GM13976 (cell line): Measurements from ENCODE around the gene HSPBAP1.

Source experiments
- DNase-seq: peaks from one replicate; pipeline ENCODE4 v3.0.0; 2012; ENCODE audit warnings: low spot score
- CTCF ChIP-seq: IDR thresholded peaks from 2 replicates; pipeline ENCODE4 v1.5.1; 2012; ENCODE audit warnings: borderline replicate concordance, mild to moderate bottlenecking; ENCODE audit not compliant: insufficient read depth; ENCODE audit errors: extremely low read depth, missing control alignments, control extremely low read depth
- in situ Hi-C: fragments of 300-500 bp; cut with MboI; formaldehyde crosslinking; loops from one replicate; pipeline ENCODE4 v1.12.0; 2022; ENCODE audit warnings: low sequenced_read_pairs, mixed read lengths, inconsistent platforms; ENCODE audit not compliant: unreplicated experiment

HSPBAP1 gene

DNA sequence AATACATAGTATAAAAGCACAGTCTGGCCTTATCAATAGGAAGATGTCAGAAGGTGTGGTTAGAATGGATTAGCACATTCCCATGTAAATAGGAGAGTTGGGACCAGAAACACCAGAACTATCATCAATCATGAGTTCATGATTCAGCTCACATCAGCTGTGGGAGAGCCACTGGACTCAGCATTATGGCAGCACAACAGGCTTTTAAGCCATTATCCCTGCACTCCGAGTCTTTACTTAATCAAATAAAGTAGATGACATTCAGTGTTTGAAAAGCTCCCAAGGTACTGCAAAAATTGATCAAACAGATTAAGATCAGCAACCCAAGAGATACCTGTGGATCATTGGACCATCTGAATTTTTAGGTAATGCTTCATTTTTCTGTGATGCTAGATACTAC, 88.3 kb downstream of the HSPBAP1 start:
- in situ Hi-C loops = no loop called here
- no peak for TF ChIP-seq CTCF
- no peak for DNase-seq

- in situ Hi-C loops = no loop called here
- no peak for TF ChIP-seq CTCF
Measured at GRCh38 chr3:122700193-122700592, 93.4 kb downstream of the HSPBAP1 start.

DNA sequence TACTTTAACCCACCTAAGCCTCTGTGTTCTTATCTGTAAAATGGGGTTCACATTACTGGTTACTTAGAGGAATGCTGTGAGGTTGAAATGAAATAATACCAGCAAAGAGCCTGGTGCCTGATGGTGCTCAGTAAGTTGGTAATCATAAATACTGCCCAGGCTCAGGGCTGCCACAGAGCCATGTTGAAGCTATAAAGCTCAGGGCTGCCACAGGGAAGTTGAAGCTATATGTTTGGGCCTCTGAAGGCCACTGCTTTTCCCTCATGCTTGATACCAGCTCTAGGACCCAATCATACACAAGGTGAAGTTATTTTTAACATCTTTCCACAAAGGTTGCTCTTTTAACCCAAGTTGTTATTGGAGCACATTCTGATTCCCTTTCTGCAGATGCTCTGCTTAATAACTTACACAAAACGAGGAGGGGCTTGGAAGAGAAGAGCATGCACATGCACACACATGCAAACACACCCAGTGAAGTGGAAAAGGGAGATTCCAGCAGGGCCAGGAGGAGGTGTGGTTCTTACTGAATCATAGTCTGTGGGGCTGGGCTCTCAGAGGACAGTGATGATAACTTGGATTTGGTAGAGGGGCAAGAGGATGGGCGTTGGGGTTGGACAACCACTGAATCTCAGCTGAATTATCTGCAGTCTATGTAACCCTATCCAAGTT, 95.5 kb downstream of the HSPBAP1 start:
- TF ChIP-seq CTCF = no peak
- DNase-seq = peak; percentile 49
- in situ Hi-C loops = no loop called here

More at GRCh38 chr3:122700193-122700592, 93.4 kb downstream of the HSPBAP1 start:
- DNase-seq = no peak

GRCh38 chr3:122695927-122696561, 97.6 kb downstream of the HSPBAP1 start:
- DNase-seq = no peak
- in situ Hi-C loops = no loop called here
- no peak for TF ChIP-seq CTCF

DNA sequence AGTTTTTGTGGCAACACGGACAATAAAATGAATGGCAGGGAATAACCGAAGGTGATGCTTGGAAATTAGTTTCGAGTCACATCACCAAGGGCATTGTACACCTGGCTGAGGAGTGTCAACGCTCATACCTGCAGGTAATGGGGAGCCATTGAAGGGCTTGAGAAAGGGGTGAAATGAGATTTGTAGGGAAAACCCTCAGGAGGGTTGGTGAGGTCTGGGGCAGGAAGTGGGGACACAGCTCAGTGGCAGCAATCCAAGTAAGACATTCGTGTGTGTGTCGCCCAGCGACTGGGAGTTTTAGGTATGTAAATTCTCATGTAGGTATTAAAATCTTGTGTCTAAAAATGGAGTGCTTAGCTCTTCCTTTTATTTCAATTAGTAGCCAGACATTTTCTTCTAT, 98.7 kb downstream of the HSPBAP1 start:
- TF ChIP-seq CTCF = no peak
- peak; percentile 29 for DNase-seq
- in situ Hi-C loops = no loop called here

GRCh38 chr3:122692674-122693073, 101.0 kb downstream of the HSPBAP1 start:
- no peak for DNase-seq
- in situ Hi-C loops = no loop called here
- no peak for TF ChIP-seq CTCF
